Measurements from ENCODE around the gene APOD. TPM values are rescaled to one million over a fixed set of nuclear protein-coding genes. Genes with fewer than 3 reads are reported as not detected.
A peak's percentile ranks its signal among the peaks of the same experiment; 100 is the strongest.

Gene APOD
- total RNA-seq, 4 donors from 2014 or later, result 1,911 to 7,779 (median 5,257) TPM

- Histone ChIP-seq H3K36me3 (no peaks in the 10 kb centered on the region), H3K4me3 (no peak overlapping the region), H3K4me1 (peaks cover 0 to 50% (median 3%) of the 10 kb centered on the region in 4 donors), H3K27me3 (no peaks in the 10 kb centered on the region), H3K27ac (peak overlapping the region in 1 of 4 donors; percentile 67), H3K9me3 (no peaks in the 10 kb centered on the region)
- WGBS, 2 donors, result 83 to 94% methylated on average over 5 of the region's 5 CpGs
- TF ChIP-seq CTCF (IDR thresholded peaks at IDR 0.05), result no peak
- DNase-seq (ENCODE audit: low spot score in 2 of 2), result no peak
These were observed 4.1 kb upstream of the APOD start for GRCh38 chr3:195587824-195588223.

GRCh38 chr3:195587406-195587805, 3.7 kb upstream of the APOD start:
- WGBS, 2 donors, result 72 to 81% methylated on average over 4 of the region's 4 CpGs
- TF ChIP-seq EP300 (IDR thresholded peaks at IDR 0.05) (no peak), POLR2A (IDR thresholded peaks at IDR 0.05) (no peak), CTCF (IDR thresholded peaks at IDR 0.05) (no peak)
- no peaks in the 10 kb centered on the region for H3K9me3 ChIP-seq
- peak overlapping the region in 2 of 4 donors; percentile 47 to 67 for H3K27ac ChIP-seq
- no peak overlapping the region for H3K4me3 ChIP-seq
- H3K36me3 ChIP-seq, result no peaks in the 10 kb centered on the region
- no peak for DNase-seq (ENCODE audit: low spot score in 2 of 2)
- H3K4me1 ChIP-seq, result peaks cover 0 to 47% (median 3%) of the 10 kb centered on the region in 4 donors
- H3K27me3 ChIP-seq, result no peaks in the 10 kb centered on the region

- H3K27ac ChIP-seq, result peak overlapping the region in 3 of 4 donors; percentile 35 to 81 (median 45)
- peak overlapping the region in 1 of 4 donors; percentile 56 for H3K4me3 ChIP-seq
These were observed 767 bp upstream of the APOD start for GRCh38 chr3:195584543-195584870.

GRCh38 chr3:195582947-195583346, 793 bp downstream of the APOD start:
- 66 to 77% methylated on average over 9 of the region's 9 CpGs for WGBS, 2 donors
- DNase-seq (ENCODE audit: low spot score in 2 of 2), result no peak
- Histone ChIP-seq H3K4me3 (peak overlapping the region; percentile 18 to 56 (median 26)), H3K27ac (peak overlapping the region in 2 of 4 donors; percentile 31 to 81), H3K27me3 (no peaks in the 10 kb centered on the region), H3K36me3 (peaks cover 0 to 35% (median 0%) of the 10 kb centered on the region in 3 donors), H3K4me1 (peaks cover 0 to 36% (median 3%) of the 10 kb centered on the region in 4 donors), H3K9me3 (no peaks in the 10 kb centered on the region)
- TF ChIP-seq EP300 (IDR thresholded peaks at IDR 0.05) (no peak), POLR2A (IDR thresholded peaks at IDR 0.05) (no peak), CTCF (IDR thresholded peaks at IDR 0.05) (no peak)

More at GRCh38 chr3:195584543-195584870, 767 bp upstream of the APOD start:
- H3K9me3 ChIP-seq, result no peaks in the 10 kb centered on the region
- no peak for DNase-seq (ENCODE audit: low spot score in 2 of 2)
- no peaks in the 10 kb centered on the region for H3K27me3 ChIP-seq
- TF ChIP-seq EP300 (IDR thresholded peaks at IDR 0.05) (no peak), POLR2A (IDR thresholded peaks at IDR 0.05) (no peak), CTCF (IDR thresholded peaks at IDR 0.05) (no peak)
- H3K36me3 ChIP-seq, result peaks cover 0 to 21% (median 0%) of the 10 kb centered on the region in 3 donors
- WGBS, 2 donors, result 35 to 53% methylated on average over 4 of the region's 4 CpGs
- H3K4me1 ChIP-seq, result peaks cover 0 to 36% (median 3%) of the 10 kb centered on the region in 4 donors

GRCh38 chr3:195580744-195581443, 2.8 kb downstream of the APOD start:
- TF ChIP-seq CTCF (IDR thresholded peaks at IDR 0.05) (no peak), POLR2A (IDR thresholded peaks at IDR 0.05) (no peak), EP300 (IDR thresholded peaks at IDR 0.05) (no peak)
- 23 to 33% methylated on average over 6 of the region's 6 CpGs for WGBS, 2 donors
- Histone ChIP-seq H3K27ac (peak overlapping the region in 3 of 4 donors; percentile 0 to 57 (median 9)), H3K4me3 (peak overlapping the region; percentile 18 to 56 (median 26)), H3K9me3 (no peaks in the 10 kb centered on the region), H3K27me3 (no peaks in the 10 kb centered on the region), H3K36me3 (peaks cover 0 to 45% (median 0%) of the 10 kb centered on the region in 3 donors), H3K4me1 (peaks cover 0 to 26% (median 3%) of the 10 kb centered on the region in 4 donors)
- no peak for DNase-seq (ENCODE audit: low spot score in 2 of 2)

All from tibial nerve (tissue), 4 donors.